ENCODE results near the gene TNFRSF8. TPM values are rescaled to one million over a fixed set of nuclear protein-coding genes. Genes with fewer than 3 reads are reported as not detected.
"Not testable (repeated sequence)": the region's sequence is repeated elsewhere in the genome, so short reads cannot be mapped to it uniquely, and the experiment has no call there.

TNFRSF8 gene
- total RNA-seq, 4 donors from 2014 or later: not detected

- WGBS, 2 donors: 62 to 76% methylated on average over 7 of the region's 7 CpGs
- Histone ChIP-seq H3K4me3 (replicated peaks in 1 of 3) (no peak overlapping the region), H3K9me3 (no peaks in the 10 kb centered on the region), H3K4me1 (peaks cover 0 to 10% of the 10 kb centered on the region in 2 donors), H3K36me3 (peaks cover 7 to 8% of the 10 kb centered on the region in 2 donors), H3K27ac (peak overlapping the region in 1 of 3 donors; percentile 36), H3K27me3 (no peaks in the 10 kb centered on the region)
- no peak for TF ChIP-seq CTCF (IDR thresholded peaks at IDR 0.05)
- TF ChIP-seq POLR2A (IDR thresholded peaks at IDR 0.05): no peak
- intact Hi-C loops (cut with DNase I): no loop called here
- peak; percentile 71 to 75 for DNase-seq
Observed at GRCh38 chr1:12034381-12034801, 28.7 kb upstream of the TNFRSF8 start.

DNA sequence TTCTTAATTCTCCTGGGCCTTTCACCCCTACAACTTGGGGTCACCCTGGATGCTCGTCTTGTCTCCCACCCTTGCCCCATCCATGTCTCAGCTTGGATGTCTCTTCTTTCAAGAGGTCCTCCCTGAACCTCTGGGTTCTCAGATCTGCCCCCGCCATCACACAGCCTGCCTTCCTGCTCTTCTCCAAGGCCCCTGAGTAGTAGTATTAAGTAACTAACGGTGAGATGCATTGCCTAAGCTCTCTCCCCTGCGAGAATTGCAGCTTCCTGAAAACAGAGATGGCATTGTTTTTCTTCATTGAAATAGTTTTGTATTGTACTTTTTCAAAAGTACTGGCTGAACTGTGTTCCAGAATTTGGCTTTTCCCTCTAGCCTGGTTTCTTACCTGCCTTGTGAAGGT is 27.8 kb upstream of the TNFRSF8 start:
- DNase-seq: no peak
- intact Hi-C loops (cut with DNase I): no loop called here
- WGBS, 2 donors: 67 to 86% methylated on average over 4 of the region's 4 CpGs
- H3K4me1 ChIP-seq: peaks cover 0 to 16% of the 10 kb centered on the region in 2 donors
- peaks cover 0 to 5% of the 10 kb centered on the region in 2 donors for H3K36me3 ChIP-seq
- H3K27ac ChIP-seq: no peak overlapping the region
- no peaks in the 10 kb centered on the region for H3K27me3 ChIP-seq
- no peaks in the 10 kb centered on the region for H3K9me3 ChIP-seq
- H3K4me3 ChIP-seq (replicated peaks in 1 of 3): no peak overlapping the region
- no peak for TF ChIP-seq CTCF (IDR thresholded peaks at IDR 0.05)
- no peak for TF ChIP-seq POLR2A (IDR thresholded peaks at IDR 0.05)

DNA sequence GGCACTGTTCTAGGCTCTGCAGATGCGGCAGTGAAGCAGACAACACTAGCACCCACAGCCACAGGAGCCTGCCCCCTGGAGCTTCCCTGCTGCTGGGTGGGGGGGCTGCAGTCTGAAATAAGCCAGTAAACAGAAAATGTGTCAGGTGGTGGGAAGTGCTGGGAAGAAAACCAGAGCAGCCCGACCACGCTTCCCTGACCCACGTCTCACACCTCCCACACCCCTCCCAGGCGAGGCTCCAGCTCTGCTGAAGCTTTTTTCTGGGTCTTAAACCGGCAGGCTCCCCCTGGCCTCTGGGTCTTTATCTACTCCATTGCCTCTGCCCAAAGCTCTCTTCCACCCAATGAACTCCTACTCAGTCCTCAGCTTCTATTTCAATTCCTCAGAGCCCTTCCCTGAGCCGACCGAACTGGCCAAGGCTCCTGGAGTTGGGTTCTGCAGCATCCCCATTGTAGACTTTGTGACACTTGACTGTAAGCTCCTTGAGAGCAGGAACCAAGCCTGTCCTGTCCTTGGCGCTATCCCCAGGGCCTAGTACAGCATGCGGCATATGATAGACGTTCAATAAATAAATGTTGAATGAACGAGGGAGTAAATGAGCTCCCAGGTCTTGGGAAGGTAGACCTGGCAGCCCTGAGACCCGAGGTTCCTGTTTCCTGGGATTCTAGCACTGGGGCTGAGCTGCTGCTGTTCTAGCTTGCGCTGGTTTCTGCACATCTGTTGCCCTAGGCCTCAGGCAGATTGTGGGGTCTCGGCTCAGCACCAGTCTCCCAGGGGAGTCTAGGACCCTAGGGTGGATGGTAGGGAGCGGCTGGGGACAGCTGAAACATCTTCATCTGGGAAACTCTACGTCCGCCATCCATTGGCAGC is 25.4 kb upstream of the TNFRSF8 start:
- Histone ChIP-seq H3K4me3 (replicated peaks in 1 of 3) (no peak overlapping the region), H3K36me3 (no peaks in the 10 kb centered on the region), H3K27ac (no peak overlapping the region), H3K27me3 (no peaks in the 10 kb centered on the region), H3K9me3 (no peaks in the 10 kb centered on the region), H3K4me1 (peaks cover 5 to 24% of the 10 kb centered on the region in 2 donors)
- intact Hi-C loops (cut with DNase I): no loop called here
- TF ChIP-seq POLR2A (IDR thresholded peaks at IDR 0.05) (no peak), CTCF (IDR thresholded peaks at IDR 0.05) (no peak)
- DNase-seq: no peak
- 81 to 94% methylated on average over 18 of the region's 18 CpGs for WGBS, 2 donors

DNA sequence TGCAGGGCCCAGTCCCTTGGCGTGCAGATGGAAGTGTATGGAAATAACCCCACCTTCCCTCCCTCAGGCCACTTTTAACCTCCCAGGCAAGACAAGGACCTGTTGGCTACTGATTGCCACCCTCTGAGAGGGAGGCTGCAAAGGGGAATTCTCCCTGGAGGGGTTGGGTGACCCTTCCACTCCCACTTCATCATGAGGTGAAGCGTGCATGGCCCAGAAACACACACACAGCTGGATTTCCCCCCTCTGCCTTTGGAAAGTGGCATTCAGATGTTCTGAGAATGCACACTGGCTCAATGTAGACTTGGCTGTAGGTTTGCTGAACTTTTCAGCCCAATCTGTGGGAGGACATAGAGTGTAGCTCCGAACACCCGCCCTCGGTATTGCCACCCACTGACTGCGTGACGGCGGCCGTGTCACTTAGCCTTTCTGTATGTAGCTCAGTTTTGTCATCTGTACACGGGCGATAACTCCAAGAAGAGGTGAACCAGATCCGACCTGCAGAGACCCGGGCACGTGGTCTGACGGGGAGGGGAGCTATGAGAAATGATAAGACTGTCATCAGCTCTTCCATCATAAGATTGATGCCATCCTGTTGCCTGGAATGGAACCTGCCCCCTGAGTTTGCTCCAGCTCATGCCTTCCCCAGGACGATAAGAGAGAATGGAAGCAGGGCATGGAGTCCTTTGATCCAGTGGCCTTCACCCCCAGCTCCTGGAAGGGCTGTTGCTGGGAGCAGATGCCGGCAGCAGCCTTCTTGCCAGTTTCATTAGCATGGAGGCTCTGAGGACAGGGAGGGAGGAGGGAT is 24.5 kb upstream of the TNFRSF8 start:
- H3K4me1 ChIP-seq: peaks cover 5 to 24% of the 10 kb centered on the region in 2 donors
- no peak for DNase-seq
- H3K27me3 ChIP-seq: no peaks in the 10 kb centered on the region
- TF ChIP-seq CTCF (IDR thresholded peaks at IDR 0.05): no peak
- TF ChIP-seq POLR2A (IDR thresholded peaks at IDR 0.05): no peak
- H3K27ac ChIP-seq: no peak overlapping the region
- no peaks in the 10 kb centered on the region for H3K36me3 ChIP-seq
- H3K9me3 ChIP-seq: no peaks in the 10 kb centered on the region
- no peak overlapping the region for H3K4me3 ChIP-seq (replicated peaks in 1 of 3)
- intact Hi-C loops (cut with DNase I): no loop called here
- 86 to 88% methylated on average over 15 to 16 of the region's 17 CpGs for WGBS, 2 donors

GRCh38 chr1:12039164-12039525 is 24.0 kb upstream of the TNFRSF8 start:
- no peak overlapping the region for H3K27ac ChIP-seq
- no peak overlapping the region for H3K4me3 ChIP-seq (replicated peaks in 1 of 3)
- 56 to 79% methylated on average over 2 of the region's 2 CpGs for WGBS, 2 donors
- TF ChIP-seq POLR2A (IDR thresholded peaks at IDR 0.05): no peak
- TF ChIP-seq CTCF (IDR thresholded peaks at IDR 0.05): no peak
- H3K27me3 ChIP-seq: no peaks in the 10 kb centered on the region
- H3K9me3 ChIP-seq: no peaks in the 10 kb centered on the region
- DNase-seq: no peak
- H3K36me3 ChIP-seq: no peaks in the 10 kb centered on the region
- intact Hi-C loops (cut with DNase I): no loop called here
- peaks cover 5 to 20% of the 10 kb centered on the region in 2 donors for H3K4me1 ChIP-seq

DNA sequence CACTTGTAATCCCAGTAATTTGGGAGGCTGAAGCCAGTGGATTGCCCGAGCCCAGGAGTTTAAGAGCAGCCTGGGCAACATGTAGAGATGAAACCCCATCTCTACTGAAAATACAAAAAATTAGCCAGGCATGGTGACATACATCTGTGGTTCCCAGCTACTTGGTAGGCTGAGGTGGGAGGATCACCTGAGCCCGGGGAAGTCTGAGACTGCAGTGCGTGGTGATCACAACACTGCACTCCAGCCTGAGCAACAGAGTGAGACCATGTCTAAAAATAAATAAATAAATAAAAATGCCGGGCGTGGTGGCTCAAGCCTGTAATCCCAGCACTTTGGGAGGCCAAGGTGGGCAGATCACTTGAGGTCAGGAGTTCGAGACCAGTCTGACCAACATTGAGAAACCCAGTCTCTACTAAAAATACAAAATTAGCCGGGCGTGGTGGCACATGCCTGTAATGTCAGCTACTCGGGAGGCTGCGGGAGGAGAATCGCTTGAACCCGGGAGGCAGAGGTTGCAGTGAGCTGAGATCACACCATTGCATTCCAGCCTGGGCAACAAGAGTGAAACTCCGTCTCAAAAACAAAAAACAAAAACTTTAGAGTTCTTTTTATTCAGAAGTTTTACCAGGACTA is 23.2 kb upstream of the TNFRSF8 start:
- DNase-seq: peak in 1 of 2 donors; percentile 16
- peak overlapping the region in 1 of 3 donors; percentile 46 for H3K27ac ChIP-seq
- peaks cover 5 to 14% of the 10 kb centered on the region in 2 donors for H3K4me1 ChIP-seq
- H3K36me3 ChIP-seq; H3K4me3 ChIP-seq (replicated peaks in 1 of 3); H3K9me3 ChIP-seq; H3K27me3 ChIP-seq; intact Hi-C loops (cut with DNase I): not testable (repeated sequence)
- 46 to 66% methylated on average over 13 of the region's 13 CpGs for WGBS, 2 donors

All from thyroid gland (tissue), 4 donors.